Stimulated activated naive CD8-positive, alpha-beta T cell treated with anti-CD3 and anti-CD28 coated beads, Interleukin-15, Interleukin-2, amounts not matched to agents 100 U/mL and 50 U/mL, for 24 hours (primary cell): ENCODE results near the gene EYS.

Experiments used
- ATAC-seq: fragments of 150-1000 bp; cut with Tn5 transposase; one replicate; pipeline ENCODE4 v1.10.0; 2021
- DNase-seq: peaks from one replicate; pipeline ENCODE4 v3.0.0; 2021

Gene EYS

DNA sequence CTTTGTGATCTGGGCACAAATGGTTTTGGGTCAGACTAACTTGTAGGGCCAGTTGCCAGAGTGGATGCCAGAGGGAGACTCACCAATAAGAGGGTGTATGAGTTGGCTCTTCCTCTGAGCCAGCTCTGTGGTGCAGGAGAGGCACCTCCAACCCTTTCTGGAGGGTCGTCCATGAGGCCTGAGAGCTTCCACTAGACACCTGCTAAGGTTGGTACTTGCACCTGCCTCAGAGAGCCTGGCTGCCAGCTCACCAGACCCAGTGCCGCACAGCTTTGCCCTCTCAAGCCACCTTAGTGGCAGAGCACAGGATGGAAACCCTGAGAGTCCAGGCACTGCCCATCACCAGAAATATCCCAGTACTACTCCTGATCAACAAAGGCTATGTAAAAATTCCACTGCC, 504.3 kb downstream of the EYS start:
- DNase-seq = no peak
- no peak for ATAC-seq

GRCh38 chr6:65199683-65200082, 507.3 kb downstream of the EYS start:
- DNase-seq (no peak), ATAC-seq (no peak)

DNA sequence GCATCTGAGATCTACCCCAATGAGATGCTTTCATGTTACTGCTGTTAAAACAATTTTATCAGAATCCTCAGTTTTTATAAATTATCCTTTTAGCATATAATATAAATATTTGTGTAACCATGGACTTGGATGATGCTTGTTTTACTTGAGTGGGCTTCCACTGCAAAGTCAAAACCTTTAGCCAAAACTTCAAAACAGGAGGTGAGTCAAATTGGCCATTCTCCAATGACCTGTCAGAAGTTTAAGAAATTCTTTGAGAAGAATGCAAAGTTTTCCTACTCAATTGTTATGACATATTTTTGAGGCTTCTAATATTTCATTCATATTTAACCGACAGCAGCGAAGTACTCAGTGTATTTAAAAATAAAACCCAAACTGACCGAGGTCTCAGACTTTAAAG, 507.9 kb downstream of the EYS start:
- ATAC-seq = no peak

GRCh38 chr6:65191471-65191870, 515.6 kb downstream of the EYS start:
- no peak for ATAC-seq

More for the DNA sequence above, 507.9 kb downstream of the EYS start:
- DNase-seq = no peak

DNA sequence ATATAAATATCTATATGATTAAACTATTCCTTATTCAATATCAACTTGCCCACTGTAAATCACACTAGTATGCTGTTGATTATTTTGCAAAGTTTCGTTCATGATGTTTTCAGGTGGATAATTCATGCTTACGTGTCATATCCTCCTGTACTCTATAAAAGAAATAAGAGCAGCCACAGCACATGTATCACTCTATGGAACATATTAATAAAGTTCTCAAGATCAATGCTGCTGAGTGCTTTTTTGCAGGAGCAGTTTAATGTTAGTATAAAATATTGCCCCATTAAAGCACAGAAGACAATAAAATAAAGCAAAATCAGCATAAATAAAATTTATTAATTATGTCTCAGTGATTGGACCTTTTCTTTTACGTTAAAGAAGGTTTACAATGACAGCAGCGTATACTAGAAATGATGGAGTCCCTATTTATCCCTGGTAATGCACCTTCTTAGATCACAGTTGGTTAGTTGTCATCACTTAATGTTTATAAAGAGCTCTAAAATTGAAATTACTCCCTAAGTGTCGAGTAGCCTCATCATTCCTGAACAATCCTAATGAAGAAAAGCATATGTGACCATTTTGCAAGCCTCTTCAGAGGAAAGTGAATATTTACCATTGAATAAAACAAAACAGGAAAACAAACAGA, 517.7 kb downstream of the EYS start:
- ATAC-seq = no peak
- no peak for DNase-seq

More at GRCh38 chr6:65191471-65191870, 515.6 kb downstream of the EYS start:
- no peak for DNase-seq

DNA sequence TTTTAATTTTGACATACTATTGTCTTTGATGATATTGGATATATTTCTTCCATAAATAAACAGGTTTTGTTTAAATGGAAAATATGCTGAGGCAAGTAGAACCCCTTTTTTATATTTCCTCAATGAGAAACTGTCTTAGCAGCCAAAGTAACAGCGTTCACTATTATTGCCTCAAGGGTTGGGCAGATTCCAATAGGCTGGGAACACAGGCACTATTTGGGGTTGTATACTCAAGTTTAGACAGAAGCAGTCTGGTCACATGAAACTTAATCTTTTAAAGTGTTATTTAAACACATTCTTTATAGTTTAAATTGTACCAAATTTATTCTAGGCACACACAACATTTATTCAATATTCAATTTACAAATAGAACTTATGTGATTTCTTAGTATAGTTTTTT, 520.2 kb downstream of the EYS start:
- no peak for ATAC-seq

DNA sequence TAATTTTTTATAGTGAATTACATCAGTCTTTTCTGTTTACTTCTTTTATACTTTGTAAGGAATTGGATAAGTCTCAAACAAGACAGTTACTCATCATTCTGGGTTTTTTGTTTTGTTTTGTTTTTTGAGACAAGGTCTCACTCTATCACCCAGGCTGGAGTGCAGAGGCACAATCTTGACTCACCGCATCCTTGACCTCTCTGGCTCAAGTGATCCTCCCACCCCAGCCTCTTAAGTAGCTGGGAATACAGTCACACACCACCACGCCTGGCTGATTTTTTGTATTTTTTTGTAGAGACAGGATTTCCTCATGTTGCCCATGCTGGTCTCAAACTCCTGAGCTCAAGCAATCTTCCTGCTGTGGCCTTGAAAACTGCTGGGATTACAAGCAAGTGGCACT, 524.3 kb downstream of the EYS start:
- ATAC-seq (no peak), DNase-seq (no peak)

More for the DNA sequence above, 520.2 kb downstream of the EYS start:
- DNase-seq = no peak

- no peak for DNase-seq
- no peak for ATAC-seq
Measured at GRCh38 chr6:65170273-65170672, 536.8 kb downstream of the EYS start.

DNA sequence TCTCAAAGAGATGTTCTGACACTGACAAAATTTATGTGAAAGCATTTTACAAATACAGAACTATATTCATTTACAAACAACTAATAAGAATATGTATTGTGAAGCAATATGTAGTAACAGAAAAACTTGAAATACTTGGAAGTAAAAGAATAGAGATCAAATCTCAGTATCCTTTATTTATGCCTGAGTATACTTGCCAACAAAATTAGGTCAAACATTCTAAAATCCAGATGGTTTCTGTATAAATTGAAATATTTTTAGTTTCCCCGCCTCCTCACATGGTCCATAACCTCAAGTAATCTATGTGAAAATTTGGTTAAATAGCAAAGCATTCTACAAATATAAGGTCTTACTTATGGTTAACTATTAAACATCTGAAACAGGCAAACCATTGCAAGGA, 545.4 kb downstream of the EYS start:
- ATAC-seq = no peak

DNA sequence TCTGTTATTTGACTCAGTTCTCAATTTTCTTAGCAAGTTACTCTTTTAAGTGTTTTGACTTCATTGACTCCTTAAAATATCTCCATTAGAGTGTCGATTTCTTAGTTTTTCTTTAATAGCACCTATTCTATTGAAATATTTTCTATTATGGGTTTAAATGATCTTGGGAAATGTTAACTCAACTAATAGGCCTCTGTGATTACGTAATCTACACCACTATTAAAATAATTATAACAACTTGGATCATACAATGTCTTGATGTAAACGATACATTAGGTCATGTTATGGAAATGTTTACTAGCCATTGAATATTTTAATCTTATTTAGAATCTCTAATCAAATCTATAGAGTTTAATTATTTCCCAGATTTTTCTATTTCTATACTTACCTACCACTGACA, 550.0 kb downstream of the EYS start:
- ATAC-seq = no peak

More for the DNA sequence above, 545.4 kb downstream of the EYS start:
- no peak for DNase-seq

GRCh38 chr6:65155083-65155482, 551.9 kb downstream of the EYS start:
- no peak for DNase-seq

More for the DNA sequence above, 550.0 kb downstream of the EYS start:
- DNase-seq = no peak

GRCh38 chr6:65149841-65150240, 557.2 kb downstream of the EYS start:
- DNase-seq = no peak
- ATAC-seq = no peak

More at GRCh38 chr6:65155083-65155482, 551.9 kb downstream of the EYS start:
- no peak for ATAC-seq

- DNase-seq (no peak), ATAC-seq (no peak)
Measured at GRCh38 chr6:65148839-65149238, 558.2 kb downstream of the EYS start.

- no peak for ATAC-seq
- DNase-seq = no peak
Measured at GRCh38 chr6:65135567-65135966, 571.5 kb downstream of the EYS start.

- ATAC-seq = no peak
- no peak for DNase-seq
Measured at GRCh38 chr6:65126667-65127066, 580.4 kb downstream of the EYS start.

- DNase-seq = no peak
Measured at GRCh38 chr6:65123521-65123920, 583.5 kb downstream of the EYS start.

DNA sequence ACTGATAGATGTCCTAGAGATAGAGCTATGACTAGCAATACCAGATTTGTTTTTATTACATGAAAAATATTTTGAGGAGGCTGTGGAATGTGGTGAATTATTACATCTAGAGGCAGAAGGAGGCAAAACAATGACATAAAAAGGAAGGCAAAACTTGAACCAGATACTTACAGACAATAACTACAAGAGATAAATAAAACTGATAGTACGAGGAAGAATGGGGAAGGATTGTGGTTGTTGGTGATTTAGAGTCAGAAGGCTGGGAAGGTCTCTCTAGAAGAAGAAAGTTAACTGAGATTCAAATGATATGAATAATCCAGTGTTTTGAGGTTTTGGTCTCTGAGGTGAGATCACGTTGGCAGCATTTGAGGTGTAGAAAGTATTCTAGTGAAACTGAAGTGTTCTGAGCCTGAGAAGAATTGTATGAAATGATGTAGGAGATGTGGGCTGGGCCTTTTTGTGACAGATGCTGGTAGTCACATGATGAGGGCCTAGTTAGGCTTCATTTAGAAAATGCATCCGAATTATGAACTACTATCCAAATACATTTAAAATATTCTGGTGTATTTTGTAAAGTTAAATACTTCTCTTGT, 589.1 kb downstream of the EYS start:
- DNase-seq = no peak
- no peak for ATAC-seq

More at GRCh38 chr6:65123521-65123920, 583.5 kb downstream of the EYS start:
- no peak for ATAC-seq

DNA sequence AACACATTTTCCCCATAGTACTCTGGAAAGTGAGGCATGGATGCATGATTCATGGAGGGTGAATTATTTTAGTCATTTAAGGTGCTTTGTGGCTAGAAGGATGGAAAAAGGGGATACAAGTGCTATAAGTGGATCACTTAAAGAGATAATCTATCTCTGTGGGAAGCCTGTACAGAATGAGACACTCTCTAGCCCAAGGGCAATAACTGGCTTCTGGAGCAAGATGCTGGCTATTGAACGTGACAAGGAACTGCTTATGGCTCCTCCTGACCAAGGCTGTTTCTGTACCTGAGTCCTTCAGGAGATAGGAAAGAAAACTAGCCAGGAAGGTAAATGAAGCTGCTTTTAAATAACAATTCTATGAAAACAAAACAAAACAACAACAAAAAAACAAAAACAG, 590.7 kb downstream of the EYS start:
- DNase-seq (no peak), ATAC-seq (no peak)

DNA sequence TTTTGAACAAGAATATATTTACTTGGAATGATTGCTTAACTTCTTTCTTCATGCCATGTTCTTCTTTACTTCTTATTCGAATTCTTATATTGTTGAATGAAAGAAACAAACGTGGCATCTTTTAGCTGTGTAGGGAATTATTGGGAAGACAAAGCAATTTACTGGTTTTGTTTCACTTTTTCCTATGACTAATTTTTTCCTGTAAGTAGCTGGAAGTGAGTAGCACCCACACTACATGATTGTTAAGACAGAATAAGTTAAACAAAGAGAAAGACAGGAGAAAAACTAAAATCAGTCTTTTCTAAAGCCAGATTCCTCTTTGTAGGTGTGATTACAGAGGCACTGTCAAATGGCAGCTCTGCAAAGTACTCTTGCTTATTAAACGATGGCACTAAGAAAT, 593.4 kb downstream of the EYS start:
- ATAC-seq (no peak), DNase-seq (no peak)

DNA sequence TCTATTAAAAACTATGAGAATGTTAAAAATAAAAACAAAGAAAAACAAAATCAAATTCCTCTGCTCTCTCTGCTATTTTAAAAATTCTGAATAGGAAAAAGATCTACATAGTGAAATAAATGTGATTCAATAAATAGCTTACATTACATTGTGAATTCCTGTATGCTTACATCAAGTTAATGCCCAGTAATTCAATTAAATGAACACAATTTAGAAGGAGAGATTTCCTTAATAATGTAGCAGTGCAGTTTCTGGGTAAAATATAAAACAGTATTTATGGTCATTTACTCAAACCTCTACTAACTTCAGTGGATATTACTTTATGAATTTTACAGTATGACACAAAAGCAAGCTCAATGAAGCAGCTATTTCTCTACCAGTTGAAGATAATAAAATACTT, 594.6 kb downstream of the EYS start:
- no peak for DNase-seq
- no peak for ATAC-seq

DNA sequence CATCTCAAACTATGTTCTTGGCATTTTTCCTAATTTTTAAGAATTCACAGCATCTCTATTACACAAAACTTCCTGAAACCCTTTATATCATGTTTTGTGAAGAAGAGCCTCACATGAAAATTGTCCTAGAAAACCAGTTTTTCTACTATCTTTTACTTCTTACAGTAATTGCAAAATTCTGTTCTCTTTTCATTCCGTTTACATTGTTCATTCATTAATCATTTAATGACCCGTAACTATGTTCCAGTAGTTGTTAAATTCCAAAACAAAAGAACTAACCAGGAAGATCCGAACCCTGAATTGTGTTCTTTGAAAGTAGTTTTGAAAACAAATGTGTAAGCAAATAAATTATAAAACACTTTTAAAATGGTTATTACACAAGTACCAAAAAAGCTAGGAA, 597.0 kb downstream of the EYS start:
- ATAC-seq = no peak
- no peak for DNase-seq

DNA sequence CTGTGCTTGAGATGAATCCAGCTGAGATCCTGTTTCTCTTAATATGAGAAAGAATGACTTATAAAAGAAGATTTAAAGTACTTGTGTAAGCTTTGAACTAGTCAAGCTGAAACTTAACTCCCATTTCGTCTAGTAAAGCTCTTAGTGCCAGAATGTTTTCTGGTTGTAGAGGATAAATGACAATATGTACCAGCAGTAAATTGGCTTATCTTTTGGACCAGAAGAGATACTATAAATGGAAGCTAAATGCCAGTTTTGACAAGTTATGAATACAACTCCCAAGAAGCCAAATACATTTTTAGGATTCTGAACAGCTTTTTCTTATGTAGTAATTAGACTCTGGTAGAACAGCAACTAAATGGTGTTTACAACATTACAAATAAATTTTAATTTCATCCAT, 608.7 kb downstream of the EYS start:
- DNase-seq (no peak), ATAC-seq (no peak)

- no peak for DNase-seq
- no peak for ATAC-seq
Measured at GRCh38 chr6:65091561-65091960, 615.5 kb downstream of the EYS start.

GRCh38 chr6:65088575-65088974, 618.5 kb downstream of the EYS start:
- ATAC-seq (no peak), DNase-seq (no peak)
